T47D (cell line): ENCODE data around the gene PIGZ.
A peak's percentile ranks its signal among the peaks of the same experiment; 100 is the strongest.

Experiments used
- DNase-seq, 2 experiments: peaks; one replicate each; pipeline versions ENCODE4 v3.0.0 to v3.0.0-alpha.2; 2011 to 2012; ENCODE audit warnings: low read depth in 1 of 2, low spot score in 1 of 2
- JUND ChIP-seq: IDR thresholded peaks from 2 replicates; pipeline ENCODE4 v1.6.1; 2012; ENCODE audit warnings: low read depth
- in situ Hi-C: cut with HindIII; loops from 2 replicates; pipeline ENCODE4 v1.10.0; 2016; ENCODE audit warnings: low sequenced_read_pairs, low pct_unique_long_range_greater_than_20kb

The PIGZ gene

GRCh38 chr3:196966526-196967401 is 1.9 kb downstream of the PIGZ start:
- no peak for DNase-seq
- in situ Hi-C loops: no loop called here
- TF ChIP-seq JUND: no peak

DNA sequence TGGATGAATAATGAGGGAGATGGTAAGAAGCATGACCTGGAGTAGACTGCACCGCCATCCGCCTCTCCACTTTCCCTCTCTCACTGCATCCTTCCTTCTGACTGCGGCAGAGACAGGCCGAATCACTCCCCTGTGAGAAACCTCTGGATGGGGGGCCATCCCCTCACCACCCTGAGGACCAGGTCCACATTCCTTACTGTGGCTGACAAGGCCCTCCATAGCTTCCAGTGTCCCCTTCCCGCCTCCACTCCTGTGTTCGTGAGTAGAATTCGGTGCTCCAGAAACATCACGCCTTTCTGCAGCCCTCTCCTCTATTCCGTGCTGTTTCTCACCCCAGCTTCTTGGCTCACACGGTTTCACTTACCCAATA is 2.8 kb downstream of the PIGZ start:
- no peak for DNase-seq
- in situ Hi-C loops: no loop called here
- no peak for TF ChIP-seq JUND

DNA sequence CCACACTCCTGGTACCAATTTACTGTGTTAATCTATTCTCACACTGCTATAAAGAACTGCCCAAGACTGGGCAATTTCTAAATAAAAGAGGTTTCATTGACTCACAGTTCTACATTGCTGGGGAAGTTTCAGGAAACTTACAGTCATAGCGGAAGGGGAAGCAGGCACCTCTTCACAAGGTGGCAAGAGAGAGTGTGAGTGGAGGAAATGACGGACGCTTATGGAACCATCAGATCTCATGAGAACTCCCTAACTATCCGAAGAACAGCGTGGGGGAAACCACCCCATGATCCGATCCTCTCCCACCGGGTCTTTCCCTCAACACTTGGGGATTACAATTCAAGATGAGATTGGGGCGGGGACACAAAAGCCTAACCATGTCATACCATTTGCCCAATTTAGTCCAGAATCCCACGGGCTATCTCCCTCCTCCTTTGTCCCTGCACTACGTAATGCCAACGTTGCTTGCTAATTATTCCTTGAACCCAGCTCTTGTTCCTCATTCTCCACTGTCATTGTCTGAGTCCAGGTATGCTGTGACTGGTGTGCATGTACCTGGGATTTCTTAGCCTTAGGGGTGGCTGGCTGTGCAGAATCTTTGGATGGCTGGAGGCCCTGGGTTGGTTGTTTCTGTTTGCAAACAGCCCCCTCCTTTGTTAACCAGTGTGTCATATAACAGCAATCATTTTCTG is 3.4 kb downstream of the PIGZ start:
- DNase-seq: no peak
- in situ Hi-C loops: no loop called here
- no peak for TF ChIP-seq JUND

DNA sequence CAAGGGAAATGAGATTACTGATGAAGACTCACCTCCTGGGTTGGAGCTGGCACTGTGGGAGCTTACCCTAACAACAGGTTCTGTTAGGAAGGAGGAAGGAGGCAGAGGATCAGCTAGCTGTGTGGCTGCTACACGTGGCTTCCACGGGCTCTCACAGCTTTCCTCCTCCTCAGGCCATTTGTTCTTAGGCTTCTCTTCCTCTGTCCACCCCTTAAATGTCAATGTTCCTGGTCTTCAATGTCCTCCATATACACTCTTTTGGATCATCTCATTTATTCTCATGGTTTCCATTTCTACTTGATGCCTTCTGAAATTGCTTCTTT is 5.0 kb downstream of the PIGZ start:
- in situ Hi-C loops: no loop called here
- no peak for DNase-seq
- TF ChIP-seq JUND: no peak

- in situ Hi-C loops: no loop called here
- TF ChIP-seq JUND: no peak
- DNase-seq: no peak
Observed at GRCh38 chr3:196962930-196963630, 5.6 kb downstream of the PIGZ start.

GRCh38 chr3:196962108-196962929 is 6.3 kb downstream of the PIGZ start:
- in situ Hi-C loops: no loop called here
- no peak for TF ChIP-seq JUND
- no peak for DNase-seq

DNA sequence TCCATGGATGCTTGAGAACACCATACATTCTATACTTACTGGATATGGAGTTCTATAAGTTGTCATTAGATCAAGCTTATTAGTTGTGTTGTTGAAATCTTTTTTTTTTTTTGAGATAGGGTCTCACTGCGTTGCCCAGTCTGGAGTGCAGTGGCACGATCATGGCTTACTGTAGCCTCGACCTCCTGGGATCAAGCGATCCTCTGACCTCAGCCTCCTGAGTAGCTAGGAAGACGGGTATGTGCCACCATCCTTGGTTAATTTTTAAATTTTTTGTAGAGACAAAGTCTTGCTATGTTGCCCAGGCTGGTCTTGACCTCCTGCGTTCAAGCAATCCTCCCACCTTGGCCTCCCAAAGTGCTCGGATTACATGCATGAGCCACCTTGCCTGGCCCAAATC is 13.8 kb downstream of the PIGZ start:
- no peak for TF ChIP-seq JUND
- no peak for DNase-seq
- in situ Hi-C loops: no loop called here

DNA sequence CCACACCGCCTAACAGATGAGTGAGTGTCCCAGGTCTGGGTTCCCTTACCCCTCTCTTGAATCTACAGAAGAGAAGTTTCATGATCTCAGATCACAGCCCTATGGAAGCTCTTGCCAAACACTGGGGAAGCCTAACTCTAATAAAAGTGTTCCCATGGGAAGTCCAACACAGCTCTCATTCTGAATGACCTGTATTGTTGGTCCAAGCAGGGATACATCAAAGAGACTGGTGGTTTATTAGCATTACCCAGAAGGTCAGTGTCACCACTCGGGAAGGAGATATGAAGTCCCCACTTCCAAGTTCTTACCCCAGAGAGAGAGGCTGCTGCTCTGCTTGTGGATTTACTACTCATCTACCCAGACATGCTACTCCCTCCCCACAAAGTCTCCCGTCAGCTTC is 17.3 kb downstream of the PIGZ start:
- in situ Hi-C loops: no loop called here
- TF ChIP-seq JUND: no peak
- no peak for DNase-seq

DNA sequence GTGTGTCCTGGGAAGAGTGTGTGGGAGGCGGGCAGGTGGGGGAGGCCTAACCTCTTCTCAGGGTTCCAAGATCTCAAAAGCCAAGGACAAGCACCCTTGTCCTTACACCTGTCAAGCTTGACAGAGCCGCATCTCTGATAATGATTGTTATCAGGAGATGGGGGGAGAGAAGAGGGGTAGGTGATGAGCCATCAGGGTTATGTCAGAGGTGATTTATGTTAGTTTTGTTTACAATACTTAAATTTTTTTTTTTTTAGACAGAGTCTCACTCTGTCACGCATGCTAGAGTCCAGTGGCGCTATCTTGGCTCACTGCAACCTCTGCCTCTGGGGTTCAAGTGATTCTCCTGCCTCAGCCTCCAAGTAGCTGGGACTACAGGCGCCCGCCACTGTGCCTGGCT is 18.9 kb downstream of the PIGZ start:
- DNase-seq: no peak
- in situ Hi-C loops: no loop called here
- TF ChIP-seq JUND: no peak

DNA sequence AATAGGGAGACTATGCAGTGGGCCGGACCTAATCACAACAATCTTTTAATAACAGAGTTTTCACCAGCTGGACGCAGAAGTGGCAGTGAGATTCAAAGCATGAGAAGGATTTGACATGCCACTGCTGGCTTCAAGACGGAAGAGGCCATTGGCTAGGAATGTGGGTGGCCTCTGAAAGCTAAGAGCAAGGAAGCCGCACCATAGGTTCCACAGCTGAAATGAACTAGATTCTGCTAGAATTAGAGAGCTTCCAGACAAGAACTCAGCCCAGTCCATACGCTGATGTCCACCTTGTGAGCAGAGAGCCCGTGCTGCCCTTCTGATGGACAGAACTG is 19.4 kb downstream of the PIGZ start:
- no peak for DNase-seq
- no peak for TF ChIP-seq JUND
- in situ Hi-C loops: no loop called here

DNA sequence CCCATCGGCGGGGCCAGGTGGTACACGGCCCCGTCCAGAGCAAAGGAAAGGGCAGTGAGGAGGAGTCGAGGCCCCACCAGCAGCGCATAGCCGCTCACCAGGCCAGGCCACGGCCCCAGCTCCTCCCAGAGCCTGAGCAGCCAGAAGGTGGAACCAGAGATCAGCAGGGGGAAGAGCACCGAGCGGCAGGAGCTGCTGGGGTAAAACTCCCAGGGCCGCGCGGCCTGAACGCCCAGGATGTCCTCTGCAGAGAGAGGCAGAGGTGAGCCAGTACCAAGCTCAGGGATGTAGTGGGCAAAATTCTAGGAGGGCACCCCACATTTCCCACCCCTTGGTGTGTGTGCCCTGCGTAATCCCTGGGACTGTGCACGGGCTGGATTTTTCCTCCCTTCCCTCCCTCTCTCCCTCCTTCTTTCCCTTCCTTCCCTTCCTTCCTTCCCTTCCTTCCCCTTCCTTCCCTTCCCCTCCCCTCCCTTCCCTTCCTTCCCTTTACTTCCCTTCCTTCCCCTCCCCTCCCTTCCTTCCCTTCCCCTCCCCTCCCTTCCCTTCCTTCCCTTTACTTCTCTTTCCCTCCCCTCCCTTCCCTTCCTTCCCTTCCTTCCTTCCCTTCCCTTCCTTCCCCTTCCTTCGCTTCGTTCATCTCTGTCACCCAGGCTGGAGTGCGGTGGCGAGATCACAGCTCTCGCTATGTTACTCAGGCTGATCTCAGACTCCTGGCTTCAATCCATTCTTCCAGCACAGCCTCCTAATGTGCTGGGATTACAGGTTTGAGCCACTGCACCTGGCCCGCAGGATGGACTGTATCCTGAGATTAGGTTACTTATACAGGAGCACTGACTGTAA is 20.0 kb downstream of the PIGZ start:
- no peak for TF ChIP-seq JUND
- in situ Hi-C loops: no loop called here
- DNase-seq: peak in 1 of 2 experiments; percentile 45
